H1 (cell line): ENCODE data around the gene KRTAP4-1. TPM values are rescaled to one million over a fixed set of nuclear protein-coding genes. Genes with fewer than 3 reads are reported as not detected.

Experiments
- CTCF ChIA-PET: fragments of 300-600 bp; sonication (Branson Sonifier 250); formaldehyde crosslinking; loops from one replicate; lab custom pipeline; 2021; ENCODE audit not compliant: partially characterized antibody; lab: Charles Lee
- POLR2A ChIA-PET: fragments of 300-600 bp; sonication (Branson Sonifier 250); formaldehyde crosslinking; loops from one replicate; lab custom pipeline; 2021; ENCODE audit warnings: inconsistent platforms; ENCODE audit not compliant: partially characterized antibody; lab: Charles Lee
- DNase-seq, 2 experiments: peaks; one replicate each; pipeline versions ENCODE4 v3.0.0 to v3.0.0-alpha.2; 2010 to 2022; ENCODE audit warnings: low spot score in 2 of 2, low read depth in 1 of 2, mixed read lengths in 1 of 2
- FAIRE-seq: peaks from 2 replicates; lab custom pipeline; 2011; peaks lifted over from hg19 to GRCh38; lab: Jason Lieb, UNC
- H2AFZ ChIP-seq: 2 replicates; pipeline ENCODE4 v1.8.1; 2012; ENCODE audit warnings: low read length, inconsistent platforms
- H2AK5ac ChIP-seq: 2 replicates; pipeline ENCODE4 v1.6.1; 2013; ENCODE audit warnings: low read depth, low read length
- H2BK120ac ChIP-seq: replicated peaks from 2 replicates; pipeline ENCODE3; 2013; ENCODE audit warnings: low read depth, low read length, inconsistent platforms
- H2BK12ac ChIP-seq: 2 replicates; pipeline ENCODE4 v1.6.1; 2013; ENCODE audit warnings: low read depth, low read length
- H2BK15ac ChIP-seq: 2 replicates; pipeline ENCODE4 v1.6.1; 2013; ENCODE audit warnings: low read length
- H2BK20ac ChIP-seq: 2 replicates; pipeline ENCODE4 v1.6.1; 2013; ENCODE audit warnings: low read length
- H2BK5ac ChIP-seq: 2 replicates; pipeline ENCODE4 v1.6.1; 2013; ENCODE audit warnings: low read depth, low read length
- H3K14ac ChIP-seq: 2 replicates; pipeline ENCODE4 v1.6.1; 2013; ENCODE audit warnings: inconsistent platforms; ENCODE audit not compliant: insufficient read length
- H3K18ac ChIP-seq: 2 replicates; pipeline ENCODE4 v1.6.1; 2013; ENCODE audit warnings: low read length; ENCODE audit errors: extremely low read depth
- H3K23ac ChIP-seq: 2 replicates; pipeline ENCODE4 v1.6.1; 2013; ENCODE audit warnings: inconsistent platforms; ENCODE audit not compliant: insufficient read length
- H3K23me2 ChIP-seq: 2 replicates; pipeline ENCODE4 v1.6.1; 2013; ENCODE audit warnings: low read depth, low read length
- H3K27ac ChIP-seq: 2 replicates; pipeline ENCODE4 v1.6.1; 2011; ENCODE audit warnings: low read depth, low read length, inconsistent platforms
- H3K27me3 ChIP-seq, 4 experiments: replicated peaks in 1 of 4; 1 replicate in 1 of 4; 2 replicates in 3 of 4; pipeline versions ENCODE4 v1.6.1 to v1.8.1; 2011 to 2013; ENCODE audit warnings: low read length in 3 of 4, mild to moderate bottlenecking in 3 of 4, inconsistent platforms in 2 of 4, mixed read lengths in 2 of 4, moderate library complexity in 1 of 4; ENCODE audit not compliant: control insufficient read depth in 3 of 4, insufficient read depth in 3 of 4; ENCODE audit errors: extremely low read depth in 1 of 4
- H3K36me3 ChIP-seq, 4 experiments: 2 replicates each; pipeline versions ENCODE4 v1.6.1 to v1.8.1; 2011 to 2013; ENCODE audit warnings: mild to moderate bottlenecking in 4 of 4, low read length in 3 of 4, moderate library complexity in 2 of 4, control low read depth in 1 of 4, inconsistent platforms in 1 of 4; ENCODE audit not compliant: insufficient read depth in 4 of 4, control insufficient read depth in 2 of 4
- H3K4ac ChIP-seq: replicated peaks from 2 replicates; pipeline ENCODE3; 2013; ENCODE audit warnings: low read length, low read depth, mixed read lengths, inconsistent platforms; ENCODE audit not compliant: insufficient read length
- H3K4me1 ChIP-seq, 4 experiments: replicated peaks in 1 of 4; 1 replicate in 1 of 4; 2 replicates in 3 of 4; pipeline versions ENCODE4 v1.6.1 to v1.8.1; 2011 to 2013; ENCODE audit warnings: low read length in 3 of 4, inconsistent platforms in 2 of 4, mixed read lengths in 1 of 4; ENCODE audit not compliant: insufficient read depth in 4 of 4, control insufficient read depth in 3 of 4
- H3K4me2 ChIP-seq, 2 experiments: 2 replicates each; pipeline versions ENCODE4 v1.6.1 to v1.8.1; 2011 to 2013; ENCODE audit warnings: low read depth in 2 of 2, low read length in 2 of 2, control low read depth in 1 of 2, inconsistent platforms in 1 of 2, mild to moderate bottlenecking in 1 of 2; ENCODE audit not compliant: insufficient read depth in 1 of 2
- H3K4me3 ChIP-seq, 4 experiments: fragments of 200-600, 300-600 bp in 1 of 4; sonication (generic), shearing (Covaris generic), sonication (Bioruptor Twin) in 1 of 4; 2 replicates each; pipeline versions ENCODE4 v1.5.1 to v1.8.1; 2011 to 2016; ENCODE audit warnings: low read length in 4 of 4, low read depth in 3 of 4, control low read depth in 2 of 4, inconsistent platforms in 2 of 4, mild to moderate bottlenecking in 2 of 4, mixed read lengths in 1 of 4, moderate library complexity in 1 of 4; ENCODE audit not compliant: insufficient read depth in 2 of 4; ENCODE audit errors: extremely low read depth in 1 of 4
- H3K56ac ChIP-seq: replicated peaks from 2 replicates; pipeline ENCODE3; 2013; ENCODE audit warnings: low read depth, mild to moderate bottlenecking, mixed read lengths, low read length, inconsistent platforms; ENCODE audit not compliant: insufficient read length
- H3K79me1 ChIP-seq: 2 replicates; pipeline ENCODE4 v1.6.1; 2013; ENCODE audit warnings: low read depth, low read length, control low read depth
- H3K79me2 ChIP-seq, 2 experiments: 2 replicates each; pipeline versions ENCODE4 v1.6.1 to v1.8.1; 2012 to 2013; ENCODE audit warnings: low read length in 2 of 2, mild to moderate bottlenecking in 2 of 2, inconsistent platforms in 1 of 2; ENCODE audit not compliant: insufficient read depth in 2 of 2, control insufficient read depth in 1 of 2
- H3K9ac ChIP-seq, 4 experiments: replicated peaks in 1 of 4; 1 replicate in 1 of 4; 2 replicates in 3 of 4; pipeline versions ENCODE4 v1.6.1 to v1.8.1; 2011 to 2013; ENCODE audit warnings: low read depth in 3 of 4, low read length in 3 of 4, control low read depth in 2 of 4, mild to moderate bottlenecking in 2 of 4, moderate library complexity in 2 of 4, inconsistent platforms in 1 of 4; ENCODE audit errors: extremely low read depth in 1 of 4
- H3K9me3 ChIP-seq, 2 experiments: 2 replicates each; pipeline versions ENCODE4 v1.6.1 to v1.8.1; 2012 to 2013; ENCODE audit warnings: mild to moderate bottlenecking in 2 of 2, moderate library complexity in 2 of 2, control low read depth in 1 of 2, inconsistent platforms in 1 of 2, low read depth in 1 of 2, low read length in 1 of 2, mixed read lengths in 1 of 2; ENCODE audit not compliant: insufficient read depth in 2 of 2
- H4K20me1 ChIP-seq, 2 experiments: replicated peaks in 1 of 2; 2 replicates each; pipeline versions ENCODE3 to v1.8.1; 2011 to 2013; ENCODE audit warnings: inconsistent platforms in 2 of 2, low read length in 2 of 2, mild to moderate bottlenecking in 1 of 2; ENCODE audit not compliant: insufficient read depth in 2 of 2, control insufficient read depth in 1 of 2
- H4K5ac ChIP-seq: 2 replicates; pipeline ENCODE4 v1.6.1; 2013; ENCODE audit warnings: low read length, low read depth, mixed read lengths, inconsistent platforms; ENCODE audit not compliant: insufficient read length
- H4K8ac ChIP-seq: 2 replicates; pipeline ENCODE4 v1.8.0; 2013; ENCODE audit warnings: mild to moderate bottlenecking, moderate library complexity, low read length, inconsistent platforms; ENCODE audit not compliant: insufficient read depth; ENCODE audit errors: extremely low read depth
- H4K91ac ChIP-seq: replicated peaks from 2 replicates; pipeline ENCODE3; 2013; ENCODE audit warnings: low read length, mixed read lengths, inconsistent platforms; ENCODE audit not compliant: insufficient read length
- CEBPB ChIP-seq: IDR thresholded peaks from 2 replicates; pipeline ENCODE4 v1.6.1; 2012; ENCODE audit warnings: low read depth, low read length
- CTCF ChIP-seq, 3 experiments: IDR thresholded peaks; 1 replicate in 2 of 3; 2 replicates in 1 of 3; pipeline versions ENCODE4 v1.5.1 to v1.6.1; 2011; ENCODE audit warnings: low read length in 3 of 3, mild to moderate bottlenecking in 3 of 3, inconsistent platforms in 2 of 3, low read depth in 1 of 3, moderate library complexity in 1 of 3; ENCODE audit not compliant: insufficient read depth in 1 of 3; ENCODE audit errors: control extremely low read depth in 1 of 3
- GABPA ChIP-seq: IDR thresholded peaks from 2 replicates; pipeline ENCODE4 v1.6.1; 2011; ENCODE audit warnings: mild to moderate bottlenecking, low read length, moderate library complexity, borderline replicate concordance; ENCODE audit not compliant: insufficient read depth
- NANOG ChIP-seq: IDR thresholded peaks from 2 replicates; pipeline ENCODE4 v1.6.1; 2011; ENCODE audit warnings: low read length, low read depth, mild to moderate bottlenecking, inconsistent platforms; ENCODE audit not compliant: insufficient read depth, poor library complexity, severe bottlenecking
- RBBP5 ChIP-seq: IDR thresholded peaks from 2 replicates; pipeline ENCODE4 v1.7.1; 2012; ENCODE audit warnings: low read depth, mild to moderate bottlenecking, inconsistent platforms, low read length, moderate library complexity, borderline replicate concordance
- RFX5 ChIP-seq: IDR thresholded peaks from 2 replicates; pipeline ENCODE4 v1.6.1; 2011; ENCODE audit warnings: low read depth, low read length, improper control_type of control experiment, borderline replicate concordance
- RNF2 ChIP-seq: fragments of 200-900, 300-1000 bp; sonication (generic); IDR thresholded peaks from 2 replicates; pipeline ENCODE4 v1.7.1; 2016; ENCODE audit warnings: borderline replicate concordance, low read depth, mild to moderate bottlenecking, antibody characterized with exemption, low read length; ENCODE audit not compliant: poor library complexity, severe bottlenecking; ENCODE audit errors: missing control alignments
- SP2 ChIP-seq: IDR thresholded peaks from 2 replicates; pipeline ENCODE4 v1.6.1; 2012; ENCODE audit warnings: mild to moderate bottlenecking, low read length, inconsistent platforms
- SRF ChIP-seq: IDR thresholded peaks from 2 replicates; pipeline ENCODE4 v1.6.1; 2011; ENCODE audit warnings: mild to moderate bottlenecking, low read depth, low read length, moderate library complexity
- USF2 ChIP-seq: IDR thresholded peaks from 2 replicates; pipeline ENCODE4 v1.6.1; 2011; ENCODE audit warnings: low read length, improper control_type of control experiment
- WGBS, 2 experiments: shearing (Covaris generic) in 1 of 2; methylation state at CpG; one replicate each; pipeline versions ENCODE4 v1.1.6 to v1.1.7; 2013 to 2015; ENCODE audit warnings: low lambda C conversion rate in 2 of 2, mixed read lengths in 2 of 2, inconsistent platforms in 1 of 2, low coverage in 1 of 2, missing lambda C conversion rate in 1 of 2; ENCODE audit not compliant: insufficient replicate concordance in 2 of 2, insufficient coverage in 1 of 2, insufficient read length in 1 of 2; ENCODE audit errors: extremely low coverage in 1 of 2, missing lambda C conversion rate in 1 of 2; 5-methylcytosine and 5-hydroxymethylcytosine counted together
- polyA plus RNA-seq, 7 experiments: library from polyadenylated mRNA; depleted of rRNA in 3 of 7; stranded (reverse) in 5 of 7; unstranded in 2 of 7; fragments of >200 nt in 5 of 7; fragments of 200-250 nt in 2 of 7; gene quantifications; 1 replicate in 5 of 7; 2 replicates in 1 of 7; 4 replicates in 1 of 7; pipeline versions ENCODE4 v1.2.1 to v1.2.3, GENCODE V29; 2011 to 2013; ENCODE audit warnings: missing spikeins in 2 of 7, mixed read lengths in 2 of 7
- total RNA-seq: library from RNA; stranded (reverse); fragmentation: NEBNext Ultra II Directional; extraction: Animal tissue kit (Norgen Biotek cat#: 25700); gene quantifications from 2 replicates; pipeline ENCODE4 v1.2.1, GENCODE V29; 2021

The KRTAP4-1 gene
- total and polyA plus RNA-seq, 2 of the 8 experiments (the other 6 are each of a cell fraction or from before 2014, with no cell fraction given): not detected

GRCh38 chr17:41231731-41232130 is 47.0 kb upstream of the KRTAP4-1 start:
- Histone ChIP-seq H3K23me2 (no peaks in the 10 kb centered on the region), H4K20me1 (no peaks in the 10 kb centered on the region), H2BK5ac (no peak overlapping the region), H3K14ac (no peak overlapping the region), H3K79me1 (no peaks in the 10 kb centered on the region), H4K8ac (no peak overlapping the region), H2BK12ac (no peak overlapping the region), H3K36me3 (no peaks in the 10 kb centered on the region), H3K9ac (no peak overlapping the region), H2BK120ac (no peak overlapping the region), H3K27me3 (no peaks in the 10 kb centered on the region), H2BK15ac (0 out of 2 replicates have a peak overlapping the region, but pooled peaks have one; percentile 12), H4K91ac (no peak overlapping the region), H3K4ac (no peak overlapping the region), H2BK20ac (no peak overlapping the region), H3K18ac (no peak overlapping the region), H3K23ac (no peak overlapping the region), H3K4me3 (no peak overlapping the region), H3K4me2 (no peak overlapping the region), H3K4me1 (no peaks in the 10 kb centered on the region; a peak in 1 of 7 replicates), H3K27ac (no peak overlapping the region), H2AFZ (no peak overlapping the region), H3K79me2 (no peaks in the 10 kb centered on the region), H2AK5ac (no peak overlapping the region), H3K9me3 (no peaks in the 10 kb centered on the region), H4K5ac (no peak overlapping the region), H3K56ac (no peak overlapping the region)
- FAIRE-seq (no peak), DNase-seq (no peak)
- ChIA-PET CTCF (no interaction called here), POLR2A (no interaction called here)
- 95% methylated on average over 6 of the region's 6 CpGs; no CpG with 5 or more reads in 1 of the 2 experiments for WGBS, 2 experiments
- TF ChIP-seq GABPA: no peak
- TF ChIP-seq USF2: no peak
- no peak for TF ChIP-seq CEBPB
- TF ChIP-seq SP2: no peak
- no peak for TF ChIP-seq RNF2
- TF ChIP-seq RBBP5: no peak
- no peak for TF ChIP-seq SRF
- TF ChIP-seq CTCF (IDR thresholded peaks at IDR 0.05; ENCODE audit: control extremely low read depth in 1 of 3, insufficient read depth in 1 of 3, low read depth in 1 of 3, low read length in 3 of 3): no peak
- TF ChIP-seq RFX5: no peak
- TF ChIP-seq NANOG: no peak
